ENCODE data around the gene STIL.
"Not testable (repeated sequence)": the region's sequence is repeated elsewhere in the genome, so short reads cannot be mapped to it uniquely, and the experiment has no call there.

STIL gene

GRCh38 chr1:47313915-47314664 is at the start of gene STIL:
STIL (minus strand) TSS chr1:47314147; CDS start chr1:47310319, 3,828 bp downstream.
- peak; percentile 97 for DNase-seq

DNA sequence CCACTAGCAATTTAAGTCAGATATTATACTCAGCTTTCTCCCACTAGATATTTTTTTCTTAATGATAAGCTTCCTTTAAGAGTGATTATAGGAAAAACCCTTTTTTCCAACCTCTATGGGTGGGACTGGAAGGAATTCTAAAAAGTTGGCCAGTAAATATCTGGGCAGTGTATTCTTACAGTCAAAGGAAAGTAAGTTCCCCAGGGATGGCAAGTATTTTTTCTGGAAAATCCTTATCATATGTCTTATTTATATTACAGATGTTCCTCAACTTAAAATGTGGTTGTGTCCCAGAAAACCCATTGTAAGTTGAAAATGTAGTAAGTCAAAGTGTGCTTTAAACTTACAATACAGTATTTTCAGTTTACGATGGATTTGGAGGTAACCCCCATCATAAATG is 48.9 kb upstream of the STIL start:
- no peak for DNase-seq

DNA sequence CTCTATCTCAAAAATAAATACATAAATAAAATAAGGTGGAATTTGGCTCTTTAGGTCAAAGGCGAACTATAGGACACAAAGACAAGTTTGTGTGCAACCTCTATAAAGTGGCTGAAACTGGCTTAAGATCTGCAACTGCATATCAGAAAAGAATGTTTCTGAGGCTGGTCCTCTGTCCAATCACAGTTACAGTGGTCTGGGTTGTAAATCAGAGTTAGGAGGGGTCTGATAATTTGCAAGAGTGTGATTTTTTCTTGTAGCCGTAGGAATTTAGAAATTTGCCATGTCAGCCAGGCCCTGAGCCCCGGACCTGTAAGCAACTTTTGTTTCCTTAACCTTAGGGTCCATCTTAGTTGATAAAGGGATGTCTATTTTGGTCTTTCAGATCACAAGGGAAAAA is 47.4 kb upstream of the STIL start:
- DNase-seq = no peak

- no peak for DNase-seq
Observed at GRCh38 chr1:47351305-47351704, 37.4 kb upstream of the STIL start.

DNA sequence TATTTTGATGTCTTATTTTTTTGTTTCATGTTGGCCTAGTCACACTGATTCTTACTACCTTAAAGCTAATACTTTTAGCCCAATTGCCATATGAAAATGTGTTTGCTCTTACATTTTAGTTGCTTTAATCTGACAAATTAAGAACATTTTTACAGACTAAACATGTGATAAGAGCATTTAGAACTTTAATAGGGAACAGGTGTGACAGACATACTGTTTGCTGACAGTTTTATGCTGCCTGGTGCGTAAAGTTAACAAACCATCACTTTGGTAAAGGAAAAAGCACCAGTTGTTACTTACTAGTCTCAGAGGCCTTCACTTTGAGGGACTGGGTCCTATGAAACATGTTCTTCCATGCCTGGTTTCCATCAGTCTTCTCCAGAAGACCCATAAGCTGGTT is 34.3 kb upstream of the STIL start:
- no peak for DNase-seq

GRCh38 chr1:47347735-47348134 is 33.8 kb upstream of the STIL start:
- DNase-seq = no peak

GRCh38 chr1:47346979-47347378 is 33.0 kb upstream of the STIL start:
- not testable (repeated sequence) for DNase-seq

DNA sequence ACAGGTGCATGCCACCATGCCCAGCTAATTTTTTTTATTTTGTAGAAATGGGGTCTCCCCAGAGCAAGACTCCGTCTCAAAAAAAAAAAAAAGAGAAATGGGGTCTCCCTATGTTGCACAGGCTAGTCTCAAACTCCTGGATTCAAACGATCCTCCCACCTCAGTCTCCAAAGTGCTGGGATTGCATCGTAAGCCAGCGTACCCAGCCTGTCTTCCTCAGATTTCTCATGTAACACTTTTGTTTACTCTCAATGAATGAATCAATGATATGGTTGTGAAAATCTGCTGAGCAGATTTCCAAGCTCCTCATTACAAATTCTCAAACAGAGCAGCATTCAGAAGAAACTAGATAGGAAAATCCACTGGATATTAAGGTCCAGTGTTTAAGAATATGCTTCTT is 26.3 kb upstream of the STIL start:
- no peak for DNase-seq

DNA sequence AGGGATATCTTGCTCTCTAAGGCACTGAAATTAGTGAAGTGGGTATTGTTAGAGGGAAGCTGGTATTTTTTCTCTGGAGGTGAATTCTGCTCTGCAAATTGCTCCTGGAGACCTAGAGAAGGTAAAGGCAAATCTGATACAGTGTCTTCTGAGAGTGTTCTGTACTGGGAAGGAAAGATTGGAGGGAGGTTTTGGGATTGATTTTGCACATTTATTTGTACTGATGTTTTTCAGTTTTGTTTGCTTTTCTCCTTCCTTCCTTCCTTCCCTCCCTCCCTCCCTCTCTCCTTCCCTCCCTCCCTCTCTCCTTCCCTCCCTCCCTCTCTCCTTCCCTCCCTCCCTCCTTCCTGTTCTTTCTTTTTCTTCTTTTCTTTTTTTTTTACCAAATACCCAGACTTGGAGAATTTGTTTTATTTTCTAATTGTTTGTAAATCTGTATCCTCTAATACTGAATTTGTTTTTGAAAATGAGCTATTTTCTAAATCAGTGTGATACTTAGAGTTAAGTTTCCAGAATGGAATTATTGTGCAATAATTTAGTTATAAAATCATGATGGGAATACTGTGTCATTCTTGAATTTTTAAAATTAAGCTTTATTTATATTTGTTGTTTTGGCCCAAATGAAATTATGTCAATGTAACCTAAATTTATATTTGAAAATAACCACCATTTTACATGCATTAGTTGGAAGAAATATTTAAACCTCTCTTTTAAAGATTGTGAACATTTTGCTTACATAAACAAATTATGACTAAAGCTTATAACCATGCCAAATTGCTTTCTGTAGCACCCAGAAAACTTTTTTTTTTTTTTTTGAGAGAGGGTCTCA is 24.5 kb upstream of the STIL start:
- no peak for DNase-seq

DNA sequence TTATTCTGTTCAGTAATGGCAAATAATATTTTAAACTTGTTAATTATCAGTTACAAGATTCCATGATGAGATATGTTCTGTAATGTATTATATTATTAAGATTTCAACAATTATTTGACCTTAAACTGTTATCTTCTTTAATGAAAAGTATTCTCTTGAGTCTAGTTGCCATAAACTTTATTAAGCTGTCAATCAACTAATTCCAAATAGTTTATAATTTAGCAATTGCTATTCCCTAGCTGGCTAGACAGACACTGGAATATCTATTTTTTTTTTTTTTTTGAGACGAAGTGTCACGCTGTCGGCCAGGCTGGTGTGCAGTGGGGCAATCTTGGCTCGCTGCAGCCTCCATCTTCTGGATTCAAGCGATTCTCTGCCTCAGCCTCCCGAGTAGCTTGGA is 23.4 kb upstream of the STIL start:
- no peak for DNase-seq

- no peak for DNase-seq
Observed at GRCh38 chr1:47334765-47335435, 21.0 kb upstream of the STIL start.

DNA sequence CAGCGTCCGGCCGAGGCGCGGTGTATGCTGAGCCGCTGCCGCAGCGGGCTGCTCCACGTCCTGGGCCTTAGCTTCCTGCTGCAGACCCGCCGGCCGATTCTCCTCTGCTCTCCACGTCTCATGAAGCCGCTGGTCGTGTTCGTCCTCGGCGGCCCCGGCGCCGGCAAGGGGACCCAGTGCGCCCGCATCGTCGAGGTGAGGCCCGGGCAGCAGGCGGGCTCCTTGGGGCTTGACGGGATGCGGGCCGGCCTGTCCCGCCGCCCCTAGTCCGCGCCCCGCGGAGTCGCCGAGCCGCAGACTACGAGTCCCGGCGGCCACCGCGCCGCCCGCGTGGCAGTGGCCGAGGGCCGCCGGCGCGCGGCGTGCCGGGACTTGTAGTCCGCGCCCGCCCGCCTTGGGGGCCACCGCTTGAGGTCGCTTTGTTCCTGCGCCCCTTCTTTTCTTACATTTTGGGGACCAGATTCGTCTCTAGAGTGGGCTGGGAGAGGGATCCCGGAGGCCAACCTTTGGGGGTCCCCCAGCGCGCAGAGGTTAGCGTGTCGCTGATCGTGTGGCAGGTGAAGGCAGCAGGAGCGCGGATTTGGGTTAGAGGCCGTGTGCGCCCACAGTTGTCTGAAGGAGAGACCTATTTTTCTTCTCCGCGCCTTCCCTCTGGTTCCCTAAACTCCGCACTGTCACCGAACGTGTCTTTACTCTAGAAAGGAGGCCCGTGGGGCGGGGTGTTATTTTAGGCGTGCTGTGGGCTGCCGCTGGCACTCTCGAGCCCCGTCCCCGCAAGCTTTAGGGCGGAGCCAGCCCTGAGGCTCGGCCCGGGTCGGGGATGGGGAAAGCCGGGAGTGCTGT is 20.2 kb upstream of the STIL start:
- peak; percentile 70 to 75 for DNase-seq

DNA sequence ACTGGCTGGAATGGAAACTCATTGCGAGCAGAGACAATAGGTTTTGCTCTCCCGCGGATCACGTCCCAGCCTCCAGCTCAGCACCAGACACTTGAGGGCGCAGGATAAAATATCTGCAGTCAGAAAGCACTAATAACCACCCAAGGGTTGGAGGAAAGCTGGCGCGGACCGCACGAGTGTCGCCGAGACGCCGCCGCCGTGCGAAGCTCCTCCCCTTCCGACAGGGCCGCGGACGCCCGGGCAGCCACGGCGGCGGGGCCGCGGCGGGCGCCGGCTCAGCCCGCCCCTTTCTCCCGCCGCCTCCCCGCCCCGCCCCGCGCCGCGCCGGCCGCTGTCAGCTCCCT is 19.6 kb upstream of the STIL start, which contains the start of gene CMPK1:
CMPK1 (plus strand) TSS at position 213 of the 344 bp plus-strand sequence. CDS start 156 bp downstream, outside the sequence.
- peak; percentile 79 to 82 for DNase-seq

GRCh38 chr1:47332779-47333577 is 19.0 kb upstream of the STIL start:
- no peak for DNase-seq

- DNase-seq = no peak
Observed at GRCh38 chr1:47331875-47332274, 17.9 kb upstream of the STIL start.

DNA sequence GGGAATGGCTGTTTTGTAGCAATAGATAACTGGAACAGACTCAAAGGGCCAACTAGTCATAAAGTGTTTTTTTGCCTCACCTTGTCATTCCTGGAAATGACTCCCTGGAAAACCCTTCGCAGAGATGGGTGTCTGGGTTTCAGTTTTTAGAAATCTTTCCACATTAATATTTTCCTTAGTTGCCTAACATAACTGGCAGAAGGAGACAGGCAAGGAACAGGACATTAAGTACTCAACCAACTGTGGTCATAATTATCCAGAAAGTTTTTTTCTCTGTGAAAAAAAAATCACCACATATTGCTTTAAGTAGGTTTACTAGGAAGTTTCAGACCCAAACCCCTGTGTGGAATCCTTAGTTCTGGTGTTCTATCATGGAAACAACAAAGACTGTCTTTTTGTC is 16.3 kb upstream of the STIL start:
- no peak for DNase-seq

GRCh38 chr1:47328992-47329391 is 15.0 kb upstream of the STIL start:
- no peak for DNase-seq

- DNase-seq = no peak
Observed at GRCh38 chr1:47326271-47326670, 12.3 kb upstream of the STIL start.

DNA sequence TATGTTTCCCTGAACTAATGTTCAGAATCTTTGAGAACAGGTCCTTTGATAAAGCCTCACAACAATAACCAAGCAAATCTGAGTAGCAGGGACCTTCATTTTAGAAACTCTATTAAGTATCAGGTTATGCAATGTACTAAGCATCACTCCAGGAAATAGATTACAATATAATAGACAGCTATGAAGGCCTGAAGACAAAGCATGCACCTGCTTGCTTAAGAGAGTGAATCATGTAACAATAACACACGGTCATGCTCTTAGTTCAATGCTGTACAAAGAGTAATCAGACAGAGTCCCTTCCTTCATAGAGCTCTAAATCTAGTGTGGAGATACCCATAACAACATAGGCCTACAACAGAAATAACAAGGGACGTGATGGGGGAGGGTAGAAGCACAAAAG is 11.6 kb upstream of the STIL start:
- no peak for DNase-seq

GRCh38 chr1:47324682-47325081 is 10.7 kb upstream of the STIL start:
- DNase-seq = no peak

DNA sequence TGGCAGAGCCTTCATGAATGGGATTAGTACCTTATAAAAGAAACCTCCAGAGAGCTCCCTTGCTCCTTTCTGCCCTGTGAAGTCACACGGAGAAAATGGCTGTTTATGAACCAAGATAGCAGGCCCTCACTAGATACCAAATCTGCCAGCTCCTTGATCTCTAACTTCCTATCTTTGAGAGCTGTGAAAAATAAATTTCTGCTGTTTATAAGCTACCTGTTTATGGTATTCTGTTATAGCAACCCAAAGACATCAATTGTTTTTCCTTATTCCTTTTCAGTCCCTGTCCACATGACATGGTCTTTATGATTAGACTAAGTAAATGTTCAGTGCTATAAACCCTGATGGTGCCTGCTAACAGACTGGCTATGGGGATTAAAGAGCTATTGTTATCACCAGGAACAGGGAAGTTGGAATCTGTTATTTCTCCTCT is 9.7 kb upstream of the STIL start:
- DNase-seq = no peak

DNA sequence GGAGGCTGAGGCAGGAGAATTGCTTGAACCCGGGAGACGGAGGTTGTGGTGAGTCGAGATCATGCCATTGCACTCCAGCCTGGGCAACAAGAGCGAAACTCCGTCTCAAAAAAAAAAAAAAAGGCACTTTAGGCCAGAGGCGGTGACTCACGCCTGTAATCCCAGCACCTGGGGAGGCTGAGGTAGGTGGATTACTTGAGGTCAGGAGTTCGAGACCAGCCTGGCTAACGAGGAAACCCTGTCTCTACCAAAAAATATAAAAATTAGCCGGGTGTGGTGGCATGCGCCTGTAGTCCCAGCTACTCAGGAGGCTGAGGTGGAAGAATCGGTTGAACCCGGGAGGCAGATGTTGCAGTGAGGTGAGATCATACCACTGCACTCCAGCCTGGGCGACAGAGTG is 6.0 kb upstream of the STIL start:
- not testable (repeated sequence) for DNase-seq

All from CD4-positive, alpha-beta T cell treated with Interleukin-1 beta for 1 hour (primary cell).